Breast epithelium (tissue), 4 donors: ENCODE measurements around the gene MAD1L1. TPM values are rescaled to one million over a fixed set of nuclear protein-coding genes. Genes with fewer than 3 reads are reported as not detected.

ENCODE experiments used
- DNase-seq, 2 donors: peaks; one replicate each; pipeline ENCODE4 v3.0.0-alpha.2; 2019; ENCODE audit warnings: low spot score in 2 of 2
- H3K27ac ChIP-seq, 2 donors: fragments of 200-600 bp; sonication (generic) in 1 of 2; one replicate each; pipeline ENCODE4 v1.5.1; 2016 to 2019; ENCODE audit warnings: mild to moderate bottlenecking in 1 of 2
- H3K27me3 ChIP-seq, 2 donors: fragments of 200-600 bp; sonication (generic) in 1 of 2; one replicate each; pipeline versions ENCODE4 v1.5.1 to v1.6.0; 2017 to 2019; ENCODE audit warnings: control low read depth in 1 of 2, mild to moderate bottlenecking in 1 of 2
- H3K36me3 ChIP-seq: fragments of 200-600 bp; one replicate; pipeline ENCODE4 v1.5.1; 2019
- H3K4me1 ChIP-seq, 2 donors: fragments of 200-600 bp; sonication (generic); one replicate each; pipeline ENCODE4 v1.5.1; 2016 to 2019; ENCODE audit warnings: control low read depth in 1 of 2
- H3K4me3 ChIP-seq, 3 donors: fragments of 200-600 bp; sonication (generic); 1 replicate in 2 of 3; 2 replicates in 1 of 3; pipeline ENCODE4 v1.5.1; 2016 to 2019; ENCODE audit warnings: mild to moderate bottlenecking in 3 of 3, moderate library complexity in 2 of 3
- H3K9me3 ChIP-seq, 2 donors: fragments of 200-600 bp; sonication (generic) in 1 of 2; one replicate each; pipeline ENCODE4 v1.5.1; 2016 to 2019; ENCODE audit warnings: control low read depth in 1 of 2
- POLR2A ChIP-seq: fragments of 450-650 bp; IDR thresholded peaks from one replicate; pipeline ENCODE4 v1.6.1; 2016; ENCODE audit warnings: antibody characterized with exemption, mild to moderate bottlenecking, moderate library complexity
- POLR2AphosphoS5 ChIP-seq, 3 donors: sonication (generic); formaldehyde crosslinking; IDR thresholded peaks; one replicate each; pipeline ENCODE4 v1.6.1; 2017; ENCODE audit warnings: antibody characterized with exemption in 3 of 3
- intact Hi-C: fragments of 100-400 bp; cut with DNase I; formaldehyde crosslinking; loops from one replicate; pipeline ENCODE4 v1.15.1; 2023; ENCODE audit warnings: low total_unique reads
- total RNA-seq, 3 donors: library from RNA; depleted of rRNA; stranded (reverse); fragments of >200 nt; gene quantifications; one replicate each; pipeline ENCODE4 v1.1.0, GENCODE V29; 2016
- TF ChIP-seq, protein P1 (sequence below), 3 donors: fragments of 450-650 bp; IDR thresholded peaks; one replicate each; pipeline ENCODE4 v1.5.1; 2016 to 2017; ENCODE audit warnings: antibody characterized with exemption in 3 of 3, mild to moderate bottlenecking in 3 of 3, moderate library complexity in 3 of 3

Gene MAD1L1
- total RNA-seq, 3 donors from 2014 or later = 27.7 to 33.9 (median 28.8) TPM

DNA sequence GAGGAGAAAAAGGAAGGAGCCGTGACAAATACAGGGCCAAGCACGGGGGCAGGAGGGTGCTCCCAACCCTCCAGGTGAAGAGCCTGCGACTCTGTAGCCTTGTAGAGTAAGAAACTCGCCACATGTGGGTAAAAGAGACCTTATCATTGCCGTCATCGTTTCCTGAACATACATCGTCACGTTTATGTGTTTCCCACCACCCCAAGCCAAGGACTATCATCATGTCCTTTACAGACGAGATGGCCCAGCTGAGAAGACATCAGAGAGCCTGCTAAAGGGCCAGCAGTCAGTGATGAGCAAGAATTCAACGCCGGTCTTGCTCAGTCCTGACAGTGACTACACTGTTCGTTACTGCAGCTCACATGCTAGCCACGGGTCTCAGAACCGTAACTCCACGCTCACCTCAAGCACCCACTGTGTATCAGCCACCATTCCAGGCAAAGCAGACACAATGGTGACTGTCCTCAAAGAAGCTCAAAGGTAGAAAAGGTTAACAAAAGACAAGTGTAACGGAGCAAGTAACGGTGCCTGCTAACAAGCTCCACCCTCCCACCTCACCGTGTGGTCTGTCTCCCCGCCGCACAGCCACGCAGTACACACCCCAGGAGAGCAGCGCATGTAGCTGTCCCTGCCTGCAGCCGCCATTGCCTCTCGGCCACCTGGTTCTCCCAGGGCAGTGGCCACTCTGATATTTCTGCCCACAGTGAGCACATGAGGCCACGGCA lies 147.8 kb downstream of the MAD1L1 start:
- Histone ChIP-seq H3K4me1 (no peaks in the 10 kb centered on the region), H3K27me3 (no peaks in the 10 kb centered on the region), H3K4me3 (no peak overlapping the region), H3K9me3 (no peaks in the 10 kb centered on the region), H3K36me3 (no peaks in the 10 kb centered on the region), H3K27ac (no peak overlapping the region)
- intact Hi-C loops = no loop called here
- TF ChIP-seq, protein P1, sequence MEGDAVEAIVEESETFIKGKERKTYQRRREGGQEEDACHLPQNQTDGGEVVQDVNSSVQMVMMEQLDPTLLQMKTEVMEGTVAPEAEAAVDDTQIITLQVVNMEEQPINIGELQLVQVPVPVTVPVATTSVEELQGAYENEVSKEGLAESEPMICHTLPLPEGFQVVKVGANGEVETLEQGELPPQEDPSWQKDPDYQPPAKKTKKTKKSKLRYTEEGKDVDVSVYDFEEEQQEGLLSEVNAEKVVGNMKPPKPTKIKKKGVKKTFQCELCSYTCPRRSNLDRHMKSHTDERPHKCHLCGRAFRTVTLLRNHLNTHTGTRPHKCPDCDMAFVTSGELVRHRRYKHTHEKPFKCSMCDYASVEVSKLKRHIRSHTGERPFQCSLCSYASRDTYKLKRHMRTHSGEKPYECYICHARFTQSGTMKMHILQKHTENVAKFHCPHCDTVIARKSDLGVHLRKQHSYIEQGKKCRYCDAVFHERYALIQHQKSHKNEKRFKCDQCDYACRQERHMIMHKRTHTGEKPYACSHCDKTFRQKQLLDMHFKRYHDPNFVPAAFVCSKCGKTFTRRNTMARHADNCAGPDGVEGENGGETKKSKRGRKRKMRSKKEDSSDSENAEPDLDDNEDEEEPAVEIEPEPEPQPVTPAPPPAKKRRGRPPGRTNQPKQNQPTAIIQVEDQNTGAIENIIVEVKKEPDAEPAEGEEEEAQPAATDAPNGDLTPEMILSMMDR (IDR thresholded peaks at IDR 0.05) = no peak
- TF ChIP-seq POLR2A (no peak), POLR2AphosphoS5 (IDR thresholded peaks at IDR 0.05) (no peak)
- no peak for DNase-seq

DNA sequence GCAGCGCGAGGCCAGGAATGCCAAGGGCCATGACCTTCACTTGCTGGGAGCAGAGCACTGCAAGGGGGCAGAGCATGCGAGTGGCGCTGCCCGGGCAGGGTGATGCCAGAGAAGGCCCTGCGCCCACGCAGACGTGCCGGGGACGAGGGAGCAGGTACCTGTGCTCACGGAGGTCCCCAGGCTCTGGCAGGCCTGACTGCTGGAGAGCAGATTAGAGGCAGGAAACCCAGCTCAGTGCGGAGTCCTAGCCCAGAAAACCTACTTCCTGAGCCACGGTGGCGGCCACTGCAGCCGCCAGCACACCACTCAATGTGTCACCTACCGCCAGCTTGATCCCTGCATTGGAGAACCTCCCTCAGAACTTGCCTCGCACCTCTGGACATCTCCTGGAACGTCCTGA lies 148.4 kb downstream of the MAD1L1 start:
- no peaks in the 10 kb centered on the region for H3K9me3 ChIP-seq
- no peak for DNase-seq
- TF ChIP-seq POLR2A (no peak), POLR2AphosphoS5 (IDR thresholded peaks at IDR 0.05) (no peak)
- TF ChIP-seq, protein P1 (IDR thresholded peaks at IDR 0.05) = no peak
- intact Hi-C loops = no loop called here
- H3K27ac ChIP-seq = no peak overlapping the region
- no peak overlapping the region for H3K4me3 ChIP-seq
- no peaks in the 10 kb centered on the region for H3K36me3 ChIP-seq
- H3K4me1 ChIP-seq = no peaks in the 10 kb centered on the region
- H3K27me3 ChIP-seq = no peaks in the 10 kb centered on the region

DNA sequence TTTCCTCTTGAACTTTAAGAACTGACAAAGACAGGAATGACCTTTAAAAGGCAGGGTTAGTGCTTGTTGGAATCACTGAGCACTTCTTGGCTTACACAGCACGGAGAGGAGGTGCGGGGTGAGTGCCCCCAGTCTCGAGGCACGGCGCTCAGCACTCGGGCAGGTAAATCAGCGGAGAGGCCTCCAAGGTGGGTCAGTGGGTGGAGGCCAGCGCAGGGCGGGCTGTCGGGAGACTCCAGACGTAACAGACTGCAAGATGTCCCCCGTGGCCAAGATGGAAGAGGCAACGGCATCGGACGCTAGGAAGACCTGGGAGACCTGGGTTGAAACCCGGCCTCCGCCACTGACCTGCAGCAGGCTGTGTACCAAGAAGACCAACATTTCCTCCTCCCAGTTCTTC lies 149.4 kb downstream of the MAD1L1 start:
- intact Hi-C loops = no loop called here
- H3K4me1 ChIP-seq = no peaks in the 10 kb centered on the region
- DNase-seq = no peak
- H3K27ac ChIP-seq = no peak overlapping the region
- no peaks in the 10 kb centered on the region for H3K27me3 ChIP-seq
- no peak for TF ChIP-seq POLR2A
- no peaks in the 10 kb centered on the region for H3K9me3 ChIP-seq
- no peak overlapping the region for H3K4me3 ChIP-seq
- no peaks in the 10 kb centered on the region for H3K36me3 ChIP-seq

DNA sequence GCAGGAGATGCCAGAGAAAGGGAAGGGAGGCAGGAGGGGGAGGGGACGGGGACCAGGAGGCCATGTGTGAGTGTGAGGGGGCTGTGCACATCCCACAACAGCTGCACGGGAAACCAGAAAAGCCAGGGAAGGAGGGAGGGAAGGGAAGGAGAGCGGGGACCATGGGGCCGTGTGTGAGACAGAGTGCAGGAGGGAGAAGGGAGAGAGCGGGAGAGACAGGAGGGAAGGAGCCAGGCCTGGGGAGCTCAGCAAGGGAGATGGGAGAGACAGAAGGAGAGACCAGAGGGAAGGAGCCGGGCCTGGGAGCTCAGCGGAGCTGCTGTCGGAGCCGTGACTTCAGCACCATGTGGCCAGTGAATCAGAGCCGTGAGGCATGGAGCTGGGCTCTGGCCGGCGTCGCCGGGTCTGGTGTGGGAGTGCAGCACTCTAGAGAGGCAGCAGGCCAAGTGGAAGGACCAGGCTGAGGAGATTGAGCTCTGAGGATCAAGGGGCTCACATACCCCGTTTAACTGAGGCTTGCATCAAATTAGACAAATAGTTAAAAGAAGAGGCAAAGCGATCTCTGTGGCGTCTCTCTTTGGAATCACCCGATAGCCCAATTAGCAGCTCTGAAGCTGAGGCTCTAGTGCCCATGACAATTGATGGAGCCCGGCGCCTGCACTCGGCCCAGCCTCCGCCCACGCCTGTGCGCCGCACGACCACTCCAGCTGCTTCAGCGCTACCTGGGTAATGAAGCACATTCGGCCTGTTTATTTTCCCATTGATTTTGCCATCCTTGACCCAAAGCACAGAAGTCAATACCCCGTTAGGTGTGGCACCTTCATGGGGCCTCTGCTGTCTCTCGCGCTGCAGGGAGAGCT lies 150.4 kb downstream of the MAD1L1 start:
- H3K27ac ChIP-seq = peak overlapping the region; percentile 32 to 42
- H3K9me3 ChIP-seq = no peaks in the 10 kb centered on the region
- TF ChIP-seq POLR2A = no peak
- no peak for TF ChIP-seq POLR2AphosphoS5 (IDR thresholded peaks at IDR 0.05)
- TF ChIP-seq, protein P1 (IDR thresholded peaks at IDR 0.05) = no peak
- no peaks in the 10 kb centered on the region for H3K36me3 ChIP-seq
- DNase-seq = peak in 1 of 2 donors; percentile 24
- no peaks in the 10 kb centered on the region for H3K4me1 ChIP-seq
- intact Hi-C loops = no loop called here
- H3K27me3 ChIP-seq = no peaks in the 10 kb centered on the region
- H3K4me3 ChIP-seq = no peak overlapping the region

DNA sequence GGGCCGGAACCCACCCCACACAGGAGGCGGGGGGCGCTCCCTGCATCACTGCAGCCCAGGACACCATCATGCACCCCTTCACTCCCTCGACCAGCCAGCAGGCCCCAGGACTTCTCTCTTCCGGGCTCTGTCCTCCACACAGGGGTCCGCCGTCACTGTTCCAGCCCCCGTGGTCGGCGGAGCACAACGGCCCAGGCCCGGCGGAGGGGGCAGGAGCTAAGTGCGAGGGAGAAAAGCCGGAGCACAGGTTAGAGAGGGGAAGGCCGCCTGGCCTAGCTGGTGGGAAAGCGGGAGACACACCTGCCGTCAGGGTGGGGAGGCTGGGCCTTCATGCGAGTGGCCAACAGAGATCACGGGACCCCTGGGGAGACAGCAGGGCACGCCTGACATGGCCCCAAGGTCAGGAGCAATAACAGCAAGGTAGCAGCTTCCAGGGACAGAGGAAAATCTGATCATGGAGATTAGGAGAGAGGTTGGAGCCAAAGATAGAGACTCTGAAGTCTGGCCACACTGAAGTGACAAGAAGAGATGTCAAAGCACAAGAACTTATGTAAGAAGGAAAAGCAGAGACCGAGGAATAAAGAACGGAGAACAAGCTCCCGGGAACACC lies 151.1 kb downstream of the MAD1L1 start:
- Histone ChIP-seq H3K27me3 (no peaks in the 10 kb centered on the region), H3K4me3 (no peak overlapping the region), H3K36me3 (no peaks in the 10 kb centered on the region), H3K4me1 (no peaks in the 10 kb centered on the region), H3K27ac (peak overlapping the region in 1 of 2 donors; percentile 42), H3K9me3 (no peaks in the 10 kb centered on the region)
- no peak for DNase-seq
- no peak for TF ChIP-seq POLR2AphosphoS5 (IDR thresholded peaks at IDR 0.05)
- no peak for TF ChIP-seq POLR2A
- TF ChIP-seq, protein P1 (IDR thresholded peaks at IDR 0.05) = no peak
- intact Hi-C loops = no loop called here
